Right renal pelvis (tissue), 4 donors: ENCODE results near the gene NFIA. TPM values are rescaled to one million over a fixed set of nuclear protein-coding genes. Genes with fewer than 3 reads are reported as not detected.

Experiments used
- DNase-seq, 4 donors: peaks; one replicate each; pipeline ENCODE4 v3.0.0-alpha.2; 2013; ENCODE audit warnings: low read depth in 4 of 4, low spot score in 3 of 4, missing footprints in 1 of 4
- polyA plus RNA-seq, 4 donors: library from polyadenylated mRNA; unstranded; fragments of 120-200 nt; gene quantifications; one replicate each; pipeline ENCODE4 v1.2.1, GENCODE V29; 2013; ENCODE audit not compliant: insufficient read length in 4 of 4

Gene NFIA
- polyA plus RNA-seq, 4 donors = 13.9 to 19.2 (median 17.2) TPM

DNA sequence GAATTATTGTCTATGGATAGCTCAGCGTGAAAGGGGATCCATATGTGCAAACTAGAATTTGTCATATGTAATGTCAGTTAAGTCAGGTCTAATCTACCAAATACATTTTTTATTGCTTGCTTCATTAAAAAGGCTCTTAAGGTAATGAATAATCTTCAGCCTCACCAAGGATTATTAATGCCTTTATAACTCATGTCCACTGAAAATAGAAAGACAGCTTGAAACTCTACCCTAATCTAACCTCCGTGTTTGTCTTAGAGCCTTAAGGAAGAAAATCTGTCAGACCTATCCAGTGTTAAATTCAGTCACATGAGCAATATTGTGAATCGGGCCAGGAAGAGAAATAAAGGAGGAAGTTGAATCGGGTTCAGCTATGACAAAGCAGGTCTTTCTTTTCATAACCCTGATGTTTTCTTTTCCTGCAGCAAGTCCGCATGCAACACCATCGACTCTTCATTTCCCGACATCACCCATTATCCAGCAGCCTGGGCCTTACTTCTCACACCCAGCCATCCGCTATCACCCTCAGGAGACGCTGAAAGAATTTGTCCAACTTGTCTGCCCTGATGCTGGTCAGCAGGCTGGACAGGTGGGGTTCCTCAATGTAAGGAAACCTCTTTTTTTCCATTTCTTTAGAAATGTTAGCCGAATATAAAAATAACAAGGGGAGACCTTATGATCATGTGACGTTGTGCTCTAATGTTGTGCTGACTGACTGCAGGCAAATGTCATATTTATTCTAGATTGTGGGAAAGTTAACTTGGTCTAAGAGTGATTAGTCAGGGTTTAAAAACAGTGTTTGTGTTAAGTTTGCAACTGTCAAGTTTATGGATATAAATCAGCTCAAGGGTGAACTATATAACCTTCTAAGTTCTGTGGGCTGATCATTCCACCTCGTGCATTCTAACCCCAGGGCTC lies 321.6 kb downstream of the NFIA start:
- DNase-seq = no peak

DNA sequence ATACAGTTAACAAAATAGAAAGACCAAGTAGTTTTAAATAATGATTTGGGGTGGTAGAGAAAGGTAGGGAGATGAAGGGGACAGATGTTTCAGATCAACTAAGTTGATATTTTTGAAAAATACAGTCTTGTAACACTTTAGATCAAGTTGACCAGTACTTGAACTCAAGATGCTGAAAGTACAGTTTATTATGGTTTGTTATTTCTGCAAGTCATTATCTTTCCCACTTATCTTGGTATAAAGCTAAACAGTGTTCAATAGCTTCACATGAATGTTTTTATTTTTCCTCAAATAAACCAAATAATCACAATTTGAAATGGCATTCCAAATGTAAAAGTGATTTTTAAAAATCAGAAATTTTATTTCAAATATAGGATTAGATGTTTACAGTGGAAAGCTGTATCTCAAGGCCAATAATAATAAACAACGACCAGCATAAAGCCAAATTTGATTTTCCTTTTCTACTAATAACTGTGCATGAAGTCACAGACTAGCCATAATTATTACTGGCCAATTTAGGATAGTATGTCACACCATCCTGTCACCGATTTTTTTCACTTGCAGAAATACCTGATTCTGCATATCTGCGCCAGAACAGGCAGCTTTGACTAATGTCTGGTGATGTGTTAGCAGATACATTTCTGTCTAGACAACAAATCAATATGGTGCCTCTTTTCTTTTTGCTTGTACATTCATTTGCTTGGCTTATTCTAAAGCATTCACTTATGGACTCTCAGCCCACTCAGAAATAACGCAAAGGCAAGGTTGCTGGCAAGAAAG lies 322.4 kb downstream of the NFIA start:
- DNase-seq = no peak

DNA sequence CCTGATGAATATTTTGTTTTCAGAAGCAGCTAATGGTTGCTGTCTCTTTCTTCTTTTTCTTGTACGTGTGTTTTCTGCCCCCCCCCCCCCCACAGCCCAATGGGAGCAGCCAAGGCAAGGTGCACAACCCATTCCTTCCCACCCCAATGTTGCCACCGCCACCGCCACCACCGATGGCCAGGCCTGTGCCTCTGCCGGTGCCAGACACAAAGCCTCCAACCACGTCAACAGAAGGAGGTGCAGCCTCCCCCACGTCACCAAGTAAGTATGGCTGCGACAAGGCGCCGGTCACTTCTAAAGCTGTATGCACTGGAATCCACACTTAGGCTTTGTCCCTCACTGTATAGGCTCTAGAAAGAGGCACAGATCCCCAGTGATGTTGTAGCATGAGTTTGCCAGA lies 324.1 kb downstream of the NFIA start:
- DNase-seq = no peak

GRCh38 chr1:61412601-61413000 lies 330.2 kb downstream of the NFIA start:
- no peak for DNase-seq

DNA sequence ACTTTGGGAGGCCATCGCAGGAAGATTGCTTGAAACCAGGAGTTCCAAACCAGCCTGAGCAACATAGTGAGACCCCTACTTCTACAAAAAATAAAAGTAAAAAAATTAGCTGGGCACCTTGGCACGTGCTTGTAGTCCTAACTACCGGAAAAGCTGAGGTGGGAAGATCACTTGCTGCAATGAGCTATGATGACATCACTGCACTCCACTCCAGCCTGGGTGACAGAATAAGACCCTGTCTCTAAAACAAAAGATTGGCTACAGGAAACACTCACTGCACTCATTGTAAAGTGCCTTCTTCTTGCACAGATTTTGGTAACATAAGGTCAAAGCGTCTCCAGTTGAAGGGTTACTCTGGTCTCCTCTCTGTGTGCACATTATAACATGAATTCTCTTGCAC lies 336.8 kb downstream of the NFIA start:
- no peak for DNase-seq

DNA sequence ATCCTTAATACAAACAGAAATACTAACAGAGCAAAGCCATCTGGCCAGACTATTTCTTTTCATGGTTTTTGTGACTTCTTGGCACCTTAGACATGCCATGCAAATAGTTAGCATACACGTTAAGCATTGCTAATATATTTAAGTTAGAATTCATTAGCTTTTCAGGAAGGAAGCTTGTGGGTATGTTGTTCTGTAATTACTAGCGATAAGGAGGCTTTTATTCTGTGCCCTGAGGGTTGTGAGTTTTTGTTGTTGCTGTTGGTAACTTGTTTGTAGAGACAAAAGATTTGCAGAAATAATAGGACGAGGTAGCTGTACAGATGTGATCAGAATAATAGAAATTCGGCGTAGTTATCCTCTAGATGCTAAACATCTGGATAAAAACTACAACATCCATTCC lies 337.3 kb downstream of the NFIA start:
- DNase-seq = no peak

DNA sequence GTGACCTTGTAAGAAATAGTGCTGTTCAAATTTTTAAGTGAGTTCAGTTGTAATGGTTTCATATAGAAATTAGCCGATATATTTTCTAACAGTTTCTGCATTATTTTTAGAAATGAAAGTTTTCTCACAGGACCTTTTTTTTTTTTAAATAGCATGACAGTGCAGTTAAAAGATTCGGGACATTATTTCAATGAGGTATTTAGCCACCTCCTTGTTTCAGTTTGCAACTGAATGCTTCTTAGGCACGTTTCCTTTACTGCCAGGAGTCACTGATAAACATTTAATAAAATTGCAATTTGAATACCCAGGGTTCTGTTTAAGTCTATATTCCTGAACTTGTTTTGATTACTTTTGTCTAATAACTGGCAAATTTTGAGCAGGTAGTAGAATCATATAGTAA lies 337.9 kb downstream of the NFIA start:
- DNase-seq = no peak

- no peak for DNase-seq
These were observed 338.8 kb downstream of the NFIA start for GRCh38 chr1:61420909-61421835.

DNA sequence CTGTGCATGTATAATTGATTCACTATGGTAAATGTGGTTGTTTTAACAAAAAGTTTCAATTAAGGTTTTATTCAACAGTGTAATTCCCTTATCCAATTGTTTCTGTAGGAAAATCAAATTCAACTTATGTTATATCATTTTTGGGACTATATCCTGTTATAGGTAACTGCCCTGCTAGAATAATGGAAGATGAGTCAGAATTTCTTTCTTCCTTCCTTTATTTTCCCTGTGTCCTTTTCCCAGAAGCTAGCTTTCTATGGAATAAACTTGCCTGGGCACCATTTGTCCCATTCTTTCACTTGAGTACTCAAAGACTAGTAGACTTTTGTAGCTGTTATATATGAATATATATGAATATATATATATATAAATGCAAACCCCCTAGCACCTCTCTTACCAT lies 341.3 kb downstream of the NFIA start:
- no peak for DNase-seq

GRCh38 chr1:61424382-61424781 lies 342.0 kb downstream of the NFIA start:
- DNase-seq = no peak

- DNase-seq = no peak
These were observed 342.7 kb downstream of the NFIA start for GRCh38 chr1:61425040-61425439.

GRCh38 chr1:61426254-61426653 lies 343.9 kb downstream of the NFIA start:
- no peak for DNase-seq

DNA sequence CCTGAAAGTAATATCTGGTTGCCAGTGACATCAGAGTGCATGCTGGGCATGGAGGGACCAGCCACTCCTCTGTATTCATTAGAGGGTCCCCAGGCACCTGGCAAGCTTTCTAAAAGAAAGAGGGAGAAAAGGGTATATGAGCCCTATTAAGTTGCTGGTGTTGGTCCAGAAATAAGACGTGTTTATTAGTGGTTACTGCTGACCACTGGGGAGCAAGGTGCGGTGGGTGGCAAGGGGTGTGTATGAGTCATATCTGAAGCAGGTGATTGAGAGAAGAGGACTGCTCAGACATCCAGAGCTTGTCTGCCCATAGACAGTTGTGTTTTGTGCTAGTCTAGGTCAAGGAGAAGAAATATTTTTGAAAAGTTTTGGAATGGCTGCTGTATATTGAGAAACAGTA lies 344.5 kb downstream of the NFIA start:
- DNase-seq = no peak

GRCh38 chr1:61427510-61427909 lies 345.1 kb downstream of the NFIA start:
- DNase-seq = no peak

DNA sequence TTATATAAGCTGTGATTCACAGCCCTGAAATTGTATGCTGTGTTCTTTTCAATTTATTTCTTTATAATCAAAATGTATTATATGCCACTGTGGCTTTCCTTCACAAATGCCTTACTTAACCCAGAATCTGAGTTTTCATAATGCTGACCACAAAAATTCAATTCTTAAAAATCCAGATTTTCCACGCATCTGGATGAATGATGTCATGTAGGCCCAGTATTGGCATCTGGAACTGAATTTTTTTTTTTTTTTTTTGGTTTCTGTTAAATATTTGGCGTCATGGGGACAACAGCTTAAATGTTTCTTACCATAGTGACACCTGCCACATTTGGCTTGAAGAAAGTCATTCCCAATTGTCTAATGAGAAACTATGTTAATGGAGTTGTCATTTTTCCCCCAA lies 345.8 kb downstream of the NFIA start:
- no peak for DNase-seq

DNA sequence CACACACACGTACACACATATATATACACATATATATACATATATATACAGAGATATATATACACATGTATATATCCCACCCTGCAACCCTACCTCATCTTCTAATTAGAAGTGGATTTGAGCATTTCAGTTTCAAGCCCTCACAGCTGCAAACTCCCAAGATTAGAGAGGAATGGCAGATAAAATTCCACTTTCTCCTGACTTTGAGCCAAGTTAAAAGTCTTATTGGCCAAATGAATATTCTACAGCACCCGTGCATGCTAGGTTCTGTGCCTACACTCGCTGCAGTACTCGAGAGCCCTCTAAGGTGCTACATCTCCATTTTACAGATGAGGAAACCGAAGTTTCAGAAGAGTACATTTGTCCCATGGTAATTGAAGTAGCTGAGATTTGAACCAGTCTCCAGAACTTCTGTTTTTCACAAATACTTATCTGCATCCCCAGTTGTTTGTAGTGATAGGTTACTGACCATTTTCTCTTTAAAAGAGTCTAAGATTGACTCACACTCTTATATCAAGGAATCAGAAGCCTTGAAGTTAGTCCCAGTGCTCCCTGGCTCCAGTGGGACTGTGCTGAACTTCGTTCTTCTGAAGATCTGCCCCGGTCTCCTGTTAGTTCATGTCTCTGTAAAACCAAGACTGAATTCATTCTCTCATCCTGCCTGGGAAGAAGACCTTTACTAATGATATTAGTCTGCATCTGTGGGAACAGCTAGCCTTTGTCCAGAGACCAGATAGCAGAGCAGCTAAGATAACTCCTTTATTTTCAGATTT lies 350.4 kb downstream of the NFIA start:
- no peak for DNase-seq

DNA sequence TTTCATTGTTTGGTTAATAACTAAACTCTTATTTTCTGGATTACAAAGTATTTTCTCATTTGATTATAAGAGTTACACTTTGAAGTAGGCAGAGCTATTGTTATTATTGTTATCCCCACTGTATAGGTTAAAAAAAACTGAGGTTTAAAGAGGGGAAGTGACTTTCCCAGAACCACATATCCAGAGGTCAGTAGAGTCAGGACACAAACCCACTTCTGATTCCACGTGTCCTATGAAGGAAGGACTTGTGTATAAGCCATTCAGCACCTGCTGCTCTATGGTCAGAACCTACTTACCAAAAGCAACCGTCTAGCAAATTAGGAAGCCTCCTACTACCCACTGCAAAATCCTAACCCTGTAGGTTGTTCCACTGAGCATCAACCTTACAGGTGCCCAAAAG lies 351.3 kb downstream of the NFIA start:
- no peak for DNase-seq

DNA sequence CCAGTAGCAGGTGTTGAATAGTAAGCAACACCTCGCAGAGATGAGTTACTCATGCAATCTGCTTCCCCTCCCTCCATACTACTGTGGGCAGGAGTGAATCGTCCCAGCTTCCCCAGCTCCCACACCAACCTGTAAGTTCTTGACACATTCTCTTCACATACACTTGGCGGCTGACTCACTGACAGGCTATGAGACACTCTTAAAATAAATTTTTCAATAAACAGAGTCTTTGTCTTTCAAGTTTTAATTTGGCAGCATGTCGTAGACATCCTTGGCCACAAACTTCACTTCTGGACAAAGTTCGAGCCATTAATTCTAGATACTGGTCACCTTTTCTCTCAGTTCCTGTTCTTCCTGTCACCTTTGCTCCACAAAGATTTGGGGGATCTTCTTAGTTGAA lies 351.9 kb downstream of the NFIA start:
- no peak for DNase-seq

DNA sequence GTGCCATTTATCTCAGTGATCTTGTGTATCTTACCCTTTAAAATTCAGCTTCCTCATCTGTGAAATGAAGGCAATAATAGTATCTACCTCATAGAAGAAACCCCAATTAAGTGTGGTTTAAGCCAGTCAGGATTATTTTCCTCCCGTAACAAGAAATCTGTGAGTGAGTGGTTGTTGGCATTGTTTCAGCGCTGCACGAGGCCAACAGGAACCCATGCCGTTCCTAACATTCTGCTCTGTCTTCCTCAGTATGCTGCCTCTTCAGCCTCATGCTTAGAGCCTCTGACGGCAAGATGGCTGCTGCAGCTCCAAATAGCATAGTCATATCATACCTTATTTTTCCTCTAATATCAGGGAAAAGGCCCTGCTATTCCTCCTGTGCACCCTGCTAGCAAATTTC lies 352.9 kb downstream of the NFIA start:
- no peak for DNase-seq

GRCh38 chr1:61436016-61436415 lies 353.7 kb downstream of the NFIA start:
- no peak for DNase-seq
